ENCODE data around the gene ITGB3BP. TPM values are rescaled to one million over a fixed set of nuclear protein-coding genes. Genes with fewer than 3 reads are reported as not detected.
"Not testable (repeated sequence)": the region's sequence is repeated elsewhere in the genome, so short reads cannot be mapped to it uniquely, and the experiment has no call there.

ITGB3BP gene
- total RNA-seq, 1 donor from 2014 or later, result 12.7 TPM

DNA sequence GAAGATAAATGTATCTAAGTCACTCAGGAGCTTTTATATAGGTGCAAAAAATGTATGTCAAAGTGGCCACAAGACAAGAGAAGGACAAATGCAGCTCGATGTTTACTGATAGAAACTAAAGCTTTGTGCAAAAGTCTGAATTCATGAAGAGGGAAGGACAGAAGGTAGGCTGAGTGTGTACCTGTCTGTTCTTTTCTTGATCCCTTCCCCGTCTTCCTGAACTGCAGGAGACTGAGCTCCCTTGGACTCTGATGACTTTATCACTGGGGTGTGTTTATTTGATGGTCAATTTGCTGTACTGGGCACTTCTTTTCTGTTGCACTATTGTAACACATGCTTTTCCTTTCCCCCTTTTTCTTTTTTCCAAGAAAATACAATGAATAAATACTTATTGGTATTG lies 25.4 kb downstream of the ITGB3BP start:
- peaks cover 7% of the 10 kb centered on the region for H3K9me3 Mint-ChIP-seq (ENCODE audit: low read depth)
- no peak overlapping the region for H3K4me3 Mint-ChIP-seq (ENCODE audit: unreplicated experiment)
- H3K27ac Mint-ChIP-seq (ENCODE audit: unreplicated experiment), result no peak overlapping the region
- no peaks in the 10 kb centered on the region for H3K27me3 Mint-ChIP-seq (ENCODE audit: low read depth)
- no peaks in the 10 kb centered on the region for H3K36me3 Mint-ChIP-seq (ENCODE audit: low read depth)
- DNase-seq (ENCODE audit: low spot score), result no peak
- H3K4me1 Mint-ChIP-seq (ENCODE audit: low read depth), result no peaks in the 10 kb centered on the region
- TF ChIP-seq, protein P1, sequence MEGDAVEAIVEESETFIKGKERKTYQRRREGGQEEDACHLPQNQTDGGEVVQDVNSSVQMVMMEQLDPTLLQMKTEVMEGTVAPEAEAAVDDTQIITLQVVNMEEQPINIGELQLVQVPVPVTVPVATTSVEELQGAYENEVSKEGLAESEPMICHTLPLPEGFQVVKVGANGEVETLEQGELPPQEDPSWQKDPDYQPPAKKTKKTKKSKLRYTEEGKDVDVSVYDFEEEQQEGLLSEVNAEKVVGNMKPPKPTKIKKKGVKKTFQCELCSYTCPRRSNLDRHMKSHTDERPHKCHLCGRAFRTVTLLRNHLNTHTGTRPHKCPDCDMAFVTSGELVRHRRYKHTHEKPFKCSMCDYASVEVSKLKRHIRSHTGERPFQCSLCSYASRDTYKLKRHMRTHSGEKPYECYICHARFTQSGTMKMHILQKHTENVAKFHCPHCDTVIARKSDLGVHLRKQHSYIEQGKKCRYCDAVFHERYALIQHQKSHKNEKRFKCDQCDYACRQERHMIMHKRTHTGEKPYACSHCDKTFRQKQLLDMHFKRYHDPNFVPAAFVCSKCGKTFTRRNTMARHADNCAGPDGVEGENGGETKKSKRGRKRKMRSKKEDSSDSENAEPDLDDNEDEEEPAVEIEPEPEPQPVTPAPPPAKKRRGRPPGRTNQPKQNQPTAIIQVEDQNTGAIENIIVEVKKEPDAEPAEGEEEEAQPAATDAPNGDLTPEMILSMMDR (IDR thresholded peaks at IDR 0.05), result no peak

DNA sequence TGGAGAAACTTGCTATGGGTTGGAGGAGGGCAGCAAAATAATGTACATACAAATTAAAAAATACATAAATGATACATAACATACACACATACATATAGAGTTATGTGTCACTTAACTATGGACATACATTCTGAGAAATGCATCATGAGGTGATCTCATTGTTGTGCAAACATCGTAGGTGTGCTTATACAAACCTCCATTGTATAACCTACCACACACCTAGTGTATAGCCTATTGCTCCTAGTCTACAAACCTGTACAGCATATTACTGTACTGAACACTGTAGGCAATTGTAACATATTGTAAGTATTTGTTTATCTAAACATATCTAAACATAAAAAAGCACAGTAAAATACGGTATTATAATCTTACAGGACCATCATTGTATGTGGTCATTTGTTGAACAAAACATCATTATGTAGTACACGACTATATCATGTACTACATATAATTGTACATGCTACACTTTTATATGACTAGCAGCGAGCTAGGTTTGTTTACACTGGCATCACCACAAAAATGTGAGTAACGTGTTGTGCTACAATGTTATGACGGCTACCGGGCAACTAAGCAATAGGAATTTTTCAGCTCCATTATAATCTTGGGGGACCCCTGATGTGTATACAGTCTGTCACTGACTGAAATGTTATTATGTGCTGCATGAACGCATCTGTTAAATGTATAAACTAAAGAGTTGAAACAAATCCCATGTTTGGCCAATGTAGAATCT lies 35.5 kb downstream of the ITGB3BP start:
- Mint-ChIP-seq H3K36me3 (ENCODE audit: low read depth) (no peaks in the 10 kb centered on the region), H3K4me3 (ENCODE audit: unreplicated experiment) (no peak overlapping the region), H3K27ac (ENCODE audit: unreplicated experiment) (no peak overlapping the region), H3K4me1 (ENCODE audit: low read depth) (peaks cover 8% of the 10 kb centered on the region), H3K9me3 (ENCODE audit: low read depth) (no peaks in the 10 kb centered on the region), H3K27me3 (ENCODE audit: low read depth) (no peaks in the 10 kb centered on the region)
- DNase-seq (ENCODE audit: low spot score), result no peak
- TF ChIP-seq, protein P1 (IDR thresholded peaks at IDR 0.05), result no peak

DNA sequence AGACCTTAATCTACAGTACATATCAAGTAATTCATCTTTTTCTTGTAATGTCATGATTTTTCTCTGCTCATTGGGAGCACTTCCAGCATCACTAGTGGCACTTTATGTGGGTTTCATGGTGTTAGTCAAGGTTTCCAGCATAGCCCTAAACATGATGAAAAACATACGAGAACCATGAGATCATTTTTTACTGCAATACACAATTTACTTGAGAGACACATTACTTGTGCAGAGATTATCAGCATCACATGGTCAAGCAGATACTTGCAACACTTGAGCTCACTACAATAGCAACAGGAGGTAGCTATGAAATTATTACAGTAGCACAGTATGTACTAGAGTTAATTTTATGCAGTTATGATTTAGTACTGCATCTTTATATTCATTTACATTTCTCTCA lies 36.4 kb downstream of the ITGB3BP start:
- TF ChIP-seq, protein P1 (IDR thresholded peaks at IDR 0.05), result no peak
- Mint-ChIP-seq H3K36me3 (ENCODE audit: low read depth) (no peaks in the 10 kb centered on the region), H3K4me3 (ENCODE audit: unreplicated experiment) (no peak overlapping the region), H3K9me3 (ENCODE audit: low read depth) (no peaks in the 10 kb centered on the region), H3K27ac (ENCODE audit: unreplicated experiment) (no peak overlapping the region), H3K27me3 (ENCODE audit: low read depth) (no peaks in the 10 kb centered on the region), H3K4me1 (ENCODE audit: low read depth) (peaks cover 8% of the 10 kb centered on the region)
- DNase-seq (ENCODE audit: low spot score), result no peak

DNA sequence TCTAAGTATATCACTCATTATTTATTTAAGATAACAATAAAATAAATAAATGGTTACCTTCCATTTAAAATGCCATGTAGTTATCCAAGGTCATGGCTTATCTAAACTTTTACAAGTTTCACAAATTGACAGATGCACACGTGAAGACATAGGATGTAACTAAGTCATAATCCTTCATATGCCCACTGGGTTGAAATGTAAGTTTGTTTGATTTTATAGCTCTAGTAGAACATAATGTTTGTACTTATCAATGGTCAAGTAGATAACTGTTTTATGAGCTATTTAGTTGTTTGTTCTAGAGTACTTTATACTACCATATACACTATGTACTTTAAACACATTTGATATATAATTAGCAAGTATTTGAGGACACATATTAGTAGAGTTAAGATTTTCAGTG lies 43.0 kb downstream of the ITGB3BP start:
- H3K27ac Mint-ChIP-seq (ENCODE audit: unreplicated experiment), result no peak overlapping the region
- H3K4me1 Mint-ChIP-seq (ENCODE audit: low read depth), result no peaks in the 10 kb centered on the region
- H3K36me3 Mint-ChIP-seq (ENCODE audit: low read depth), result peaks cover 2% of the 10 kb centered on the region
- DNase-seq (ENCODE audit: low spot score), result no peak
- no peak overlapping the region for H3K4me3 Mint-ChIP-seq (ENCODE audit: unreplicated experiment)
- no peaks in the 10 kb centered on the region for H3K9me3 Mint-ChIP-seq (ENCODE audit: low read depth)
- H3K27me3 Mint-ChIP-seq (ENCODE audit: low read depth), result no peaks in the 10 kb centered on the region
- TF ChIP-seq, protein P1 (IDR thresholded peaks at IDR 0.05), result no peak

DNA sequence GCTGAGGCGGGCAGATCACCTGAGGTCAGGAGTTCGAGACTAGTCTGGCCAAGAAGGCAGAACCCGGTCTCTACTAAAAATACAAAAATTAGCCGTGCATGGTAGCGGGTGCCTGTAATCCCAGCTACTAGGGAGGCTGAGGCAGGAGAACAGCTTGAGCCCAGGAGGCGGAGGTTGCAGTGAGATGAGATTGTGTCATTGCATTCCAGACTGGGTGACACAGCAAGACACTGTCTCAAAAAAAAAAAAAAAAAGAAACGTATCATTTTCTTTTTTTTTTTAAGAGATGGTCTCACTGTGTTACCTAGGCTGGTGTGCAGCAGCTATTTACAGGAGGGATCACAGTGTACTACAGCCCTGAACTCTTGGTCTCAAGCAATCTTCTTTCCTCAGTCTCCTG lies 47.3 kb downstream of the ITGB3BP start:
- Mint-ChIP-seq H3K9me3 (ENCODE audit: low read depth) (no peaks in the 10 kb centered on the region), H3K4me3 (ENCODE audit: unreplicated experiment) (no peak overlapping the region), H3K27ac (ENCODE audit: unreplicated experiment) (no peak overlapping the region), H3K36me3 (ENCODE audit: low read depth) (peaks cover 2% of the 10 kb centered on the region), H3K4me1 (ENCODE audit: low read depth) (no peaks in the 10 kb centered on the region), H3K27me3 (ENCODE audit: low read depth) (no peaks in the 10 kb centered on the region)
- TF ChIP-seq, protein P1 (IDR thresholded peaks at IDR 0.05), result no peak
- no peak for DNase-seq (ENCODE audit: low spot score)

DNA sequence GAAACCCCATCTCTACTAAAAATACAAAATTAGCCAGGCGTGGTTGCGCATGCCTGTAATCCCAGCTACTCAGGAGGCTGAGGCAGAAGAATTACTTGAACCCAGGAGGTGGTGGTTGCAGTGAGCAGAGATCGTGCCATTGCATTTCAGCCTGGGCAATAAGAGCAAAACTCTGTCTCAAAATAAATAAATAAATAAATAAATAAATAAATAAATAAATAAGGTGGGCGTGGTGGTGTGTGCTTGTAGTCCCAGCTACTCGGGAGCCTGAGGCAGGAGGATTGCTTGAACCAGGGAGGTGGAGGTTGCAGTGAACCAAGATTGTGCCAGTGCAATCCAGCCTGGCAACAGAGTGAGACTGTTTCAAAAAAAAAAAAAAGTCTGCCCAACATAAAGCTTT lies 54.3 kb downstream of the ITGB3BP start:
- not testable (repeated sequence) for H3K4me3 Mint-ChIP-seq (ENCODE audit: unreplicated experiment); H3K4me1 Mint-ChIP-seq (ENCODE audit: low read depth); H3K36me3 Mint-ChIP-seq (ENCODE audit: low read depth); H3K27ac Mint-ChIP-seq (ENCODE audit: unreplicated experiment); H3K9me3 Mint-ChIP-seq (ENCODE audit: low read depth); H3K27me3 Mint-ChIP-seq (ENCODE audit: low read depth); DNase-seq (ENCODE audit: low spot score)
